Omental fat pad (tissue), 4 donors: ENCODE results near the gene MAMDC2. TPM values are rescaled to one million over a fixed set of nuclear protein-coding genes. Genes with fewer than 3 reads are reported as not detected.
"Not testable (repeated sequence)": the region's sequence is repeated elsewhere in the genome, so short reads cannot be mapped to it uniquely, and the experiment has no call there.

ENCODE experiments used
- ATAC-seq: fragments of 150-250 bp; one replicate; pipeline ENCODE4 v1.9.1; 2016; ENCODE audit warnings: mild to moderate bottlenecking, moderate library complexity; ENCODE audit not compliant: low FRiP score
- DNase-seq: peaks from one replicate; pipeline ENCODE4 v3.0.0-alpha.2; 2019; ENCODE audit warnings: low spot score
- total RNA-seq, 4 donors: library from RNA; depleted of rRNA; stranded (reverse); fragments of >200 nt; gene quantifications; one replicate each; pipeline ENCODE4 v1.1.0, GENCODE V29; 2016
- TF ChIP-seq, protein P1 (sequence below), 3 donors: fragments of 450-650 bp; IDR thresholded peaks; one replicate each; pipeline ENCODE4 v1.5.1; 2016 to 2017; ENCODE audit warnings: antibody characterized with exemption in 3 of 3, mild to moderate bottlenecking in 3 of 3, moderate library complexity in 2 of 3

MAMDC2 gene
- total RNA-seq, 4 donors from 2014 or later: 9.0 to 43.7 (median 16.5) TPM

DNA sequence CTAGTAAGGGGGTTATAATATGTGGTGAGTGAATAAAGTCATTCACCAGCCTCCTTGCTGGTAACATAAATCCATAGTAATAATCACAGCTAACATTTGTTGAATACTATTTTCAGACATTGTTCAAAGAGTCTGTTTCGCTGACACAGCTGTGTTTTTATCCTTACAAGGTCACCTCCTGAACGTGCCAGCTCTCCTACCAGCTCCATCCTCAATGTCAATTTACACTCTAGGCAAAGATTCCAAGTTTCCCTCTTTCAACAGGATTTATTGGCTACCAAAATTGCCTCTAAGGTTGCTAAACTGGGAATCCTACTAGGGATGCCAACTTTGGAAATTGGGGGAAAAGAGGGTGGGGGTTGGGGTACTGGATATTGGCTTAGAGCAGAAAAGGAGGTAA is 184.5 kb downstream of the MAMDC2 start:
- no peak for DNase-seq
- ATAC-seq: no peak
- TF ChIP-seq, protein P1, sequence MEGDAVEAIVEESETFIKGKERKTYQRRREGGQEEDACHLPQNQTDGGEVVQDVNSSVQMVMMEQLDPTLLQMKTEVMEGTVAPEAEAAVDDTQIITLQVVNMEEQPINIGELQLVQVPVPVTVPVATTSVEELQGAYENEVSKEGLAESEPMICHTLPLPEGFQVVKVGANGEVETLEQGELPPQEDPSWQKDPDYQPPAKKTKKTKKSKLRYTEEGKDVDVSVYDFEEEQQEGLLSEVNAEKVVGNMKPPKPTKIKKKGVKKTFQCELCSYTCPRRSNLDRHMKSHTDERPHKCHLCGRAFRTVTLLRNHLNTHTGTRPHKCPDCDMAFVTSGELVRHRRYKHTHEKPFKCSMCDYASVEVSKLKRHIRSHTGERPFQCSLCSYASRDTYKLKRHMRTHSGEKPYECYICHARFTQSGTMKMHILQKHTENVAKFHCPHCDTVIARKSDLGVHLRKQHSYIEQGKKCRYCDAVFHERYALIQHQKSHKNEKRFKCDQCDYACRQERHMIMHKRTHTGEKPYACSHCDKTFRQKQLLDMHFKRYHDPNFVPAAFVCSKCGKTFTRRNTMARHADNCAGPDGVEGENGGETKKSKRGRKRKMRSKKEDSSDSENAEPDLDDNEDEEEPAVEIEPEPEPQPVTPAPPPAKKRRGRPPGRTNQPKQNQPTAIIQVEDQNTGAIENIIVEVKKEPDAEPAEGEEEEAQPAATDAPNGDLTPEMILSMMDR (IDR thresholded peaks at IDR 0.05): no peak

DNA sequence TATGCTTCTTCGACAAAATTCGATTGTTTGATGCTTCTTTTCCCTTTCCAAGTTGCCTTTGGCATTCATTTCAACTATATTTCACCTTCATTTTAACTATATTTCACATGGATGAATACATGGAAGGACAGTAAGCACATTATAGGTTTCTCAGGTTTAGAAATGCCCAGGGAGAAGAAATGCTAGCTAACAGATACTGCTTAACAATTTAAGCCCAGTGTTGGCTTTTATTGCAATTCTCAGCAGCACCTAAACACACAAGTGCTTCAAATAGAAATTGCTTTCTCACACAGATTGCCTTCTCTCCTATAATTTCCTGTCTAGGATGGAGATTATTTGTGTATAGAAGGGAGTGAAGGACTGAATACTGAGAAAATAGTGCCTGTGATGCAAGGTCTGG is 185.0 kb downstream of the MAMDC2 start:
- TF ChIP-seq, protein P1 (IDR thresholded peaks at IDR 0.05): no peak
- DNase-seq (no peak), ATAC-seq (no peak)

DNA sequence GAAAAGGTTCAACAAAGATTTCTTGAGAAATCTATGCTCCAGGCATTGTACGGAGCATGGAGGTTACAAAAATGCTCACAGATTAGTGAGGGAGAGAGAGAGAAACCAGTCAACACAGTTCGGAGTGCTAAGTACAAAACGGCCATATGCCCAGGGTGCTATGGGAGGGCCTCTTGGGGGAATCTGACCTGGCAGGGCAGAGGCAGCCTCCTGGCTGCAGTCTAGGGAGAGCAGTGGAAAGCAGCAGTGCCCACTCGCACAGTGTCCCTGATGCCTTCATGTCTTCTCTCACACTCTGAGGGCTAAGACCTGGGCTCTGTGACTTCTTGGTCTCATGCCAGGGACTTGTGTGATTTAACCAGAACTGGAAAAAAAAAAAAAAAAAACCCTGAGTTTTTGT is 185.4 kb downstream of the MAMDC2 start:
- ATAC-seq (no peak), DNase-seq (no peak)
- TF ChIP-seq, protein P1 (IDR thresholded peaks at IDR 0.05): no peak

DNA sequence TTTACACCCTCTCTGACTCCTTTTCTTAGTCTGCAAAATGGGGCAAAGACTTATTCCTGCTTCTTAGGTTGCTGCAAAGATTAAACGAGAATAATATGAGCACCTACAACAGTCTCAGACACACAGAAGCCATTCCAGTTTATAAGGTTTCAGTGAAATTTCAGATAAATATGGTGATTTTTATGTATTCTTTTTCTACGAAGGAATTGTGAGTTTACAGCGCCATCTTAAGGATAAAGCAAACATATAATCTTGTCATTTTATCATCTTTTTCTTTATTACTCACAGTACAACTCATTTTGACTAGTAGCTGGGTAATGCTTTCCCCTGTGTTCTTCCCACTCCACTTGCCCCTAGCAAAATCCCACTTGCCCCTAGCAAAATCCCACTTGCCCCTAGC is 185.9 kb downstream of the MAMDC2 start:
- ATAC-seq: no peak
- TF ChIP-seq, protein P1 (IDR thresholded peaks at IDR 0.05): no peak
- DNase-seq: no peak

DNA sequence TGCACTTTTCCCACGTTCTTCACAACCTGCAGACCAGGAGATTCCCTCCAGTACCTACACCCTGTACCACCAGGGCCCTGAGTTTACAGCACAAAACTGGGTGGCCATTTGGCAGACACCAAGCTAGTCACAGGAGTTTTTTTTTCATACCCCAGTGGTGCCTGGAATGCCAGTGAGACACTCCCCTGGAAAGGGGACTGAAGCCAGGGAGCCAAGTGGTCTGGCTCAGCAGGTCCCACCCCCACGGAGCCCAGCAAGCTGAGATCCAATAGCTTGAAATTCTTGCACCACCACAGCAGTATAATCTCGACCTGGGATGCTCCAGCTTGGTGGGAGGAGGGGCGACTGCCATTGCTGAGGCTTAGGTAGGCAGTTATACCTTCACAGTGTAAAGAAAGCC is 188.8 kb downstream of the MAMDC2 start:
- ATAC-seq (no peak), DNase-seq (no peak)
- TF ChIP-seq, protein P1 (IDR thresholded peaks at IDR 0.05): no peak

DNA sequence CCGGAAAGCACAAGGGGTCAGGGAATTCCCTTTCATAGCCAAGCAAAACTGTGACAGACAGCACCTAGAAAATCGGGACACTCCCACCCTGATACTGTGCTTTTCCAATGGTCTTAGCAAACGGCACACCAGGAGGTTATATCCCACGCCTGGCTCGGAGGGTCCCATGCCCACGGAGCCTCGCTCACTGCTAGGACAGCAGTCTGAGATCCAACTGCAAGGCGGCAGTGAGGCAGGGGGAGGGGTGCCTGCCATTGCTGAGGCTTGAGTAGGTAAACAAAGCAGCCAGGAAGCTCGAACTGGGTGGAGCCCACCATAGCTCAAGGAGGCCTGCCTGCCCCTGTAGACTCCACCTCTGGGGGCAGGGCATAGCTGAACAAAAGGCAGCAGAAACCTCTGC is 190.6 kb downstream of the MAMDC2 start:
- not testable (repeated sequence) for ATAC-seq, DNase-seq

DNA sequence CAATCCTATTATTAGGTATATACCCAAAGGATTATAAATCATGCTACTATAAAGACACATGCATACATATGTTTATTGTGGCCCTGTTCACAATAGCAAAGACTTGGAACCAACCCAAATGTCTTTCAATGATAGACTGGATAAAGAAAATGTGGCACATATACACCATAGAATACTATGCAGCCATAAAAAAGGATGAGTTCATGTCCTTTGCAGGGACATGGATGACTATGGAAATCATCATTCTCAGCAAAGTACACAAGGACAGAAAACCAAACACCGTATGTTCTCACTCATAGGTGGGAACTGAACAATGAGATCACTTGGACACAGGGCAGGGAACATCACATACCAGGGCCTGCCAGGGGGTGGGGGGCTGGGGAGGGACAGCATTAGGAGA is 202.3 kb downstream of the MAMDC2 start:
- DNase-seq, ATAC-seq: not testable (repeated sequence)

DNA sequence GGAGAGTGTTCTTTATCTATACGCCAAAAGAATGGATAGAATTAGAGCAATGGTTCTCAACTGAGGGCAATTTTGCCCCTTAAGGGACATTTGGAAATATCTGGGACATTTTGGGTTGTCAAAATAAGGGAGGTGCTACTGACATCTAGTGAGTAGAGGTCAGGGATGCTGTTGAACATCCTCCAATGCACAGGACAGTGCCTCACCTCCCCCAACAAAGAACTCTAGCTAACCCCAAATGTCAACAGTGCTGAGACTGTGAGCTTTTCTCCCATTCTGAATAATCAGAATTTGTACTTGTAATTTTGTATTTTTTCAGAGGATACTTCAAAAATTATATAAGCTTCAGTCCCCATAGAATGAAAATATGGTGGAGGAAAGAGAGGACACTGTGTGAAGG is 206.6 kb downstream of the MAMDC2 start:
- ATAC-seq (no peak), DNase-seq (no peak)
- TF ChIP-seq, protein P1 (IDR thresholded peaks at IDR 0.05): no peak
